Measurements from ENCODE around the gene BLM.

BLM gene

GRCh38 chr15:90817117-90818057, 100.2 kb downstream of the BLM start:
- no peak for DNase-seq (ENCODE audit: extremely low spot score)
- CTCF ChIA-PET, result interaction anchor here (0.9 to 3.0 kb wide), 10 partner anchors 9 to 170 kb away, joined by 3 to 15 read pairs (median 4); partner anchors contain the start of genes FES and HDDC3
- no peak for TF ChIP-seq CTCF (IDR thresholded peaks at IDR 0.05; ENCODE audit: control extremely low read depth, extremely low read depth, low read depth, missing control alignments)
- POLR2A ChIA-PET, result no interaction called here

DNA sequence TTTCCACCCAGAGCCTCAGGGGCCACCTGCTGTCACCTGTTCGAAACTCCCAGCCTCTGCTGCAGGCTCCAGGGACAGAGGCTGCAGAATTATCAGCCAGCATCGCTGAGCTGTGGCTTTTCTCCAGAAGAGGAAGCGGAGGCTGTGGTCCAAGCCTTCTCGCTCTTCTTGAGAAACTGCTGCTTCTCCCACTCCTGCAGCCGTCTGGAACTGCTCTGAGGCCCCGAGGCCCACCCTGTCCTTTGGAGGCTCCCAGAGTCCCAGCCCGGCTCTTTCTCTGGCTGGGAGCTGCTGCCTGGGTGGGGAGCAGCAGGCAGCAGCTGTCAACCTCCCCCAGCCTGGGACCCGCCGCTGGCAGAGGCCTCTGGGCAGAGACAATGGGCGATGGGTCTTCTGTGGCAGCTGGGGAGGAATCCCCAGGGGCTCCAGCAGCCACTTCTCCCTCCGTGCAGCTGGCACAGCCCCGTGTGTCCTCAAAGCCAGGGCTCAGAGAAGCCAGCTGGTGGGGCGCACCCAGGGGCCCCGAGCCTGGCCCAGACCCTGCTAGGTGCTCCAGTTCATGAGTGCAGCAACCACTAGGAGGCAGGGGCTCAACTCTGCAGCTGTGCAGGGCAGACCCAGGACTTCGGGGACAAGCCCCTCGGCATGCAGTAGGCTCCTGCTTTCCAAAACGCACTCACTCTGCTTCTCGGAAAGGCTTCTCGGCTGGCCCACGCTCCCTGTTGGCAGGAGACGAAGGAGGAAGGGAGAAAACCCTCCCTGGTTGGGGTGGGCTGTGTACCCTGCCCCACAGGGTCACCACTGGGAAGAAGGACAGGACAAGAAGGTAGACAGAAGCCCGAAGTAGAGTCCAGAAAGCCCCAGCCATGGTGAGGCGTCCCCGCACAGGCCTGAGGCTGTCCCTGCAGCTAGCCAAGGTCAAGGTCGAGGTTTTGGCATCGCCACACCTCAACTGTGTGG, 101.4 kb downstream of the BLM start:
- DNase-seq (ENCODE audit: extremely low spot score), result peak; percentile 55
- CTCF ChIA-PET, result interaction anchor here (0.8 to 3.0 kb wide), 11 partner anchors 8 to 171 kb away, joined by 3 to 15 read pairs (median 4); partner anchors contain the start of genes FES and HDDC3

DNA sequence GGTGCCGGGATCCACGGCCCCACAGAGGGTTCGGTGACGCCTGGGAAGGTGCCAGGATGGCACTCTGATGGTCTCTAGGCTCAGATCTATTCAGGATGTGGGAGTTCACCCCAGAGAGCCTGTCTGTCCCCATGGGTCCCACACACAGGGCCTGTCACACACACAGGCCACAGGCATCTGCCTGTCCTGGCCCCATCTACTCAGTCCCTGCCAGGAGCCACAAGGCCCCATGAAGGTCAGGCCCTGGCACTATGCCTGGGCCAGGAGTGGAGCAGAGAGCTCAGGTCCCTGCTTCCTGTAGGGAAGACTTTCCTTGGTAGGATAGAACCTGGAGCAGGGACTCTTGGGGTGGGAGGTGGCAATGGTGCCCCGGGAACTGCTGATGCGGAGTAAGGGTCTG, 102.2 kb downstream of the BLM start:
- CTCF ChIA-PET, result interaction anchor here (3.0 kb wide), 1 partner anchor 7 kb away, joined by 15 read pairs; no protein-coding TSS in a partner anchor
- POLR2A ChIA-PET, result no interaction called here
- no peak for TF ChIP-seq CTCF (IDR thresholded peaks at IDR 0.05; ENCODE audit: control extremely low read depth, extremely low read depth, low read depth, missing control alignments)
- no peak for DNase-seq (ENCODE audit: extremely low spot score)

More for the DNA sequence above, 101.4 kb downstream of the BLM start:
- TF ChIP-seq CTCF (IDR thresholded peaks at IDR 0.05; ENCODE audit: control extremely low read depth, extremely low read depth, low read depth, missing control alignments), result peak; percentile 43
- POLR2A ChIA-PET, result interaction anchor here (0.6 kb wide), 1 partner anchor 137 kb away, joined by 3 read pairs; no protein-coding TSS in a partner anchor

DNA sequence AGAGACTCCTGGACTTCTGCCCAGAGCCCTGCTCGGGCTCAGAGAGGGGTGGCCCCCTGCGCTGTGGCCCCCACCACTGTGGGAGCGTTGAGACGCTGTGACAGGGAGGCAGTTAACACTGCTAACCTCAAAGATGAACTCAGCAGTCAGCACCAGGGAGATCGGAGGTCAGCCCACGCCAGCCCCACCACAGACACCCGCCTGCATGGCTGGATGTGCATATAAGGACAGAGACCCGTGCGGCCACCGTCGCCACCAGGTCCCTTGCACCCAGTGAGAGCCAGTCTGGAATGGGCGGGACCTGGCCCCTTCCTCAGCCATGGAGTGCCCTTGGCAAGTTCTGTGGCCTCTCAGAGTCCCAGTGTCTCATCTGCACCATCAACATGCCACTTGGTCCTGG, 102.7 kb downstream of the BLM start:
- POLR2A ChIA-PET, result no interaction called here
- CTCF ChIA-PET, result no interaction called here
- TF ChIP-seq CTCF (IDR thresholded peaks at IDR 0.05; ENCODE audit: control extremely low read depth, extremely low read depth, low read depth, missing control alignments), result no peak
- DNase-seq (ENCODE audit: extremely low spot score), result no peak

GRCh38 chr15:90820481-90820880, 103.3 kb downstream of the BLM start:
- TF ChIP-seq CTCF (IDR thresholded peaks at IDR 0.05; ENCODE audit: control extremely low read depth, extremely low read depth, low read depth, missing control alignments), result no peak
- CTCF ChIA-PET, result no interaction called here
- DNase-seq (ENCODE audit: extremely low spot score), result no peak
- POLR2A ChIA-PET, result no interaction called here
